ENCODE measurements around the gene IFNLR1.

The IFNLR1 gene

DNA sequence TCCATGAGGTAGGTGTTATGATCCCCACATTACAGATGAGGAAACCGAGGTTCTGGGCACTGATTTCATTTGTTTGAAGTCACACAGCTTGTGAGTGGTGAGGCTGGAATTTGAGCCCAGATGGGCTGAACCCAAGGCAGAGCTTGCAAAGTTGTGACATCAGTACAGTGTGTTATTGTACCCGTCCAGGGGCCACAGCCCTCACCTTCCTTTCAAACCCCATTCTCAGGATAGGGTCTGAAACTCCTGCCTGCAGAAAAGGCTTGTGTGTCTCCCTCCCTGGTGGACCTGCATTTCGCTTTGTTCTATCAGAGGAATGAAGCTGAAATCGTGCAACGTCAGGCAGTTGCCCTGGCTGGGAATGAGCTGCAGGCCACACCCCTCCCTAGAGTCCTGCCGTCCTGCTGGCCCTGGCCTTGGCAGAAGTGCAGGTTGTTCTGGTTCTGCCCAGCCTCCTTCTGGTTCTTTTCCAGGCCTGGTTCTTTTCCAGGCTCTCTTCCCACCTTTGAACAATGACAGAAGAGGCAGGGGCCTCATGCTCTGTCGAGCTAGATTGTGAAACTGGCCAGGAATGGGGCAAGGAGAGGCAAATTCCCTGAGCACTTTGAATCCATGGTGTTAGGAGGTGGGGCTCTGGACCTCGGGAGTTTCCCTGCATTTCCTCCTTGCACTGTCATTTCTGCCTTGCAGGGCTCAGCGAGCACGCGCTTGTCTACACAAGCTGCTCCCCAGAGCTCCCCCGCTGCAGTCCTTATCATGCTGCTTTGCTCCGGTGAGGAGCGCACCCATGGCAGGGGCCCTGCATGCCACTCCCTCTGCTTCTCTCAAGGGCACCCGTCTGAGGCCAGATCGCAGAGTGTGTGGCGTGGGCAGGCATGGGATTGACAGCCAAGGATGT lies 67.0 kb downstream of the IFNLR1 start:
- no peak for DNase-seq

DNA sequence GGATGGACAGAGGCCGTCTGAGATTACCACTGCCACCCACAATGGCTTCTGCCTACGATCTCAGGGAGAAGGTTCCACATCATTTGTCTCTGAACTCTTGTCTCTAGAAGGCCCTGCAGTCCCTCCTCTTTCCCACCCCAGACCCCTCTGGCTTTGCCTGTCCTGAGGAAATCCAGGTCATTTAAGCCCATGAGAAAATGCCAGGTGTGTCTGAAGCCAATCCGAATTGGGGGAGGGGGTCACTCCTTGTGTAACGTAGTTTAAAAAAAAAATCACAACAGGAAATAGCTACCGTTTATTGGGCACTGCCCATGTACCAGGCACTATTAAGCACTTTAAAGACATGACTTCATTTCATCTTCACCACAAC lies 67.6 kb downstream of the IFNLR1 start:
- DNase-seq = no peak

DNA sequence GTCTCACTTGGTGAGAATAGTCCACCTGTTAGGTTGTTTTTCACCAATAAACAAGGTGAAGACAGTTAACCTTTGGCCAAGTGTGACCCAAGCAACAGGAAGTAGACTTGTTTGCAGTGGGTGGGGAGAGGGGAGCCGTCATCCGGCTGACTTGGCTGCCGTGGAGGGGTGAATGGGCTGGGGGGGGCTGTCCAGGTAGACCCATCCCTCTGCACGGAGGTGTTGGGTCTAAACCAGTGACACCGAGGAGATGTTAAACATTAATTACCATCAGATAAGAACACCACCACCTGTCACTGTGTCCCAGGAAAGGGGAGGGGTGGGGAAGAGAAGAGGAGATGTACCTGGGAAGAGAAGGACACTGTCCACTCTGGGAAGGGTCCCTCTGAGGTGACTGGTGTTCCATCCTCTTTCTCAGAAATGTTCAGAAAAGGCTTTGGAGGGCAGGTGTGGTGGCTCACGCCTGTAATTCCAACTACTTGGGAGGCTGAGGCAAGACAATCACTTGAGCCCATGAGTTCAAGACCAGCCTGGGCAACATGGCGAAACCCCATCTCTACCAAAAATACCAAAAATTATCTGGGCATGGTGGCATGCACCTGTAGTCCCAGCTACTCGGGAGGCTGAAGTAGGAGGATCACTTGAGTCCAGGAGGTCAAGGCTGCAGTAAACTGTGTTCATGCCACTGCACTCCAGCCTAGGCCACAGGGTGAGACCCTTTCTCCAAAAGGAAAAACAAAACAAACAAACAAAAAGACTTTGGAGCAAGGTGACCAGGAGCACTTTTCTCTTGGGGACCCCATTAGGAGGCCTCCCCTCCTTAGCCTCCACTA lies 68.5 kb downstream of the IFNLR1 start:
- no peak for DNase-seq

DNA sequence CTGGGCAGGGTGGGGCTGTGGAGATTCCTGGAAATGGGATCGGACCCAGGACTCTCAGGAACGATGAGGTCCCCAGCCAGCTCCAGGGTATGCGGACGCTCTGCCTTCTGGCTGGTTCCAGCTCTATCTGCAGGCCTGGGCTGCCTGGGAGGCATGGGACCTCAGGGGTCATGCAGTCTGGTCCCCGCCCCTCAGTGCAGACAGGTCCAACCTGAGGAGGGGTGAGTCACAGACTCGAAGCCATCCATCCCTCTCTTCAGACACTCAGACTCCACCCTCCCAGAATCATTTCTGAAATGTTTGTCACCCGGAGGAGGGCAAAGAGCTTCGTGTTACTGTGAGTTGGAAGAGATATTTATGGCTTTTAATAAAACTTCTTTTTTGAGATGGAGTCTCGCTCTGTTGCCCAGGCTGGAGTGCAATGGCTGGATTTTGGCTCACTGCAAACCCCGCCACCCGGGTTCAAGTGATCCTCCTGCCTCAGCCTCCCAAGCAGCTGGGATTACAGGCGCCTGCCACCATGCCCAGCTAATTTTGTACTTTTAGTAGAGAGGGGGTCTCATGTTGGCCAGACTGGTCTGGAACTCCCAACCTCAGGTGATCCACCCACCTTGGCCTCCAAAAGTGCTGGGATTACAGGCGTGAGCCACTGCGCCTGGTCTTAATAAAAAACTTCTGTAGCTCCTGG lies 69.2 kb downstream of the IFNLR1 start:
- DNase-seq = no peak

GRCh38 chr1:24117132-24117531 lies 70.0 kb downstream of the IFNLR1 start:
- no peak for DNase-seq

DNA sequence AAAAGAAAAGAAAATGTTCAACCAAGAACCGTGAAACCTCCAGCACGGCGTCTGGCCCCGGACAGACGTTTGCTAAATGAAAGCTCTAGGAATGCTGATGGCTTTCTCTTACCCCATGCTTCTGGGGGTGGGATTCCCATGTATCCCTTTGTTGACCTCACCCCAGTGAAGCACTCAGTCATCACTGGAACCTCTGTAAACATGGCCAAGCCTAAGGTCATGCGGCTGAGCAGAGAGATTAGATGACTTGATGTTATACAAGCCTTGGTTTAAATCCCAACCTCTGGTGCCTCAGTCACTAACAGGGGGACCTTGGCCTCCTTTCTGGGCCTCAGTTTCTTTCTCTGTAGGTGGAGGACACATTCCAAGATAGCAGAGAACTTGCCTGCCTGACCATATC lies 72.3 kb downstream of the IFNLR1 start:
- DNase-seq = no peak

DNA sequence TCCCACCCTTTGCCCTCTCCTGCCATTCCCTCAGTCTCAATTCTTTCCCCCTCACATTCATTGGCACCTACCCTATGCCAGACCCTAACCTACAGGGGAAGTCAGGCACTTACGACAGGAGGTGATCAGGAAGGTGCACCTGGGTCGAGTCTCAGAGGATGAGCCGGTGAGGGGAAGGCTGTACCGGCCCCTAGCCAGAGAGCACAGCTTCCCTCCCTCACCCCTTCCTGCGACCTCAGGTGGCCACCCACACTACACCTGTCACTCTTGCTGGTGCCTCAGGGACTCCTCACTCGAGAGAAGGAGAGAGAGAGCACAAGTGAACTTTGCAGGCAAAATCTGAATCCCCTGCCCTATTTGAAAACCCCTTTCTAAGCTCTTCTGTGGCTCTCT lies 73.5 kb downstream of the IFNLR1 start:
- DNase-seq = no peak

DNA sequence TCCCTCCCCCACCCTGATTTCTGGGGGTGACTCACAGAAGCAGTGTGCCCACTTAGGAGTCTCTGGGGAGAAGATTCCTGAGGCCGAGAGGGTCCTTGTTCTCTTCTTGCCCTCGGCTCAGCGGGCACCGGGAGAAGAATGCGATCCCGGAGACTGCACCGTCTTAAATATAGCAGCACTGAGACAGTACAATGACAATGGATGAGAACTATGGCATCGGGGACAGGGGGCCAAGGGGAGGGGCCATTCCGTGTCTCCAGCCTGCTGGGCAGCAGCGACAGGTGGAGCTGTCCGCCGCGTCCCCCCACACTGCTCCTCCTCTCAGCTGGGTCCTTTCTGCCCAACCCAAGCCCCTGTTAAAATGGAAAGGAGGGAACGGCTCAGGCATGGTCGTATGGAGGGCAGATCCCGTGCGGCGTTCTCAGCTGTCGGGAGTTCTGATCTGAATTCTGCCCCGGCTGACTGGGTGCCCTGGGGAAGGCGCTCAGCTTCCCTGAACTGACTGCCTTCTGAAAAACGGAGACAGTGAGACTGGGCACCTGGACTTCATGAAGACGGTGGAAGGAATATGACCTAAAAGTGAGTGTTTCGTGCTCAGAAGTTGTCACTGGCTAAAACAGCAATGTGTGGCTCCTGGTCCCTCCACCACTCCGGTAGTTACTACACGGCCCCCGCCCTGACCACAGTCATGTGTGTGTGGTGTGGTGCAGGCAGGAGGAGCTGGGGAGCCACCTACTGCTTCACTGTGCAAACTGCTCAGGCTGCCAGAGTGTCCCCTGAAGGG lies 74.9 kb downstream of the IFNLR1 start, which contains the start of gene MYOM3:
Gene MYOM3 (minus strand): TSS at position 140 of the 784 bp plus-strand sequence. CDS start 3,499 bp downstream, outside the sequence.
- peak in 1 of 2 donors; percentile 29 for DNase-seq

DNA sequence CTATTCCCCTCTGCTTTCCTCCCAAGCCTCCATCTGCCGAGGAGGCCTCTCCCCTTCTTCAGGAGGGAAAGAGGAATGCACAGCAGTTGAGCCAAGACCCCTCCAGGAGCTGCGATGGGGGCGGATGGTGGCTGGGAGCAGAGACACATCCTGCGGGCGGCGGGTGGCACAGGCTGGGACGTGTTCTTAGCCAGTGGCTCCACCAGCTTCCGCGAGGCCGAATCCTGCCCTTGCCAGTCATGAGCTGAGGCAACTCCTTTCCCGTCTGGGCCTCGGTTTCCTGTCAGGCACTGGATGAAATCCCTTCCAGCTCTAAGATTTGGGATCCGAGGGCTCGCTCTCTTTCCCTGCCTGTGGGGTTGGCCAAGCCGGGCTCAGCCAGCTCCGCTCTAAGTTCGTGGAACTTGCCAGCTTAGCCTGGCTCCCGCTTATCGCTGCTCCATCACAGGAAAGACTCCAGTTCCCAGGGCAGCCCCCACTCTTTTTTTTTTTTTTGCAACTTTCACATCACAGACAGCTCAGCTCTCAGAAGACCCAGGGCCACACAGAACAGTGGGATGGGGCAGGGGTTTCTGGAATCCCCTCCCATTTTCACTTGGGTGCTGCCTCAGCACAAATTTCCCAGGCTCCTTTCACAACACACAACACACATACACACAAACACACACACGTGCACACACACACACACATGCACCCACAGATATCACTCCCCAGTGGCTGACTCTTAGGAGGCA lies 75.7 kb downstream of the IFNLR1 start:
- no peak for DNase-seq

GRCh38 chr1:24110642-24111261 lies 76.3 kb downstream of the IFNLR1 start:
- no peak for DNase-seq

DNA sequence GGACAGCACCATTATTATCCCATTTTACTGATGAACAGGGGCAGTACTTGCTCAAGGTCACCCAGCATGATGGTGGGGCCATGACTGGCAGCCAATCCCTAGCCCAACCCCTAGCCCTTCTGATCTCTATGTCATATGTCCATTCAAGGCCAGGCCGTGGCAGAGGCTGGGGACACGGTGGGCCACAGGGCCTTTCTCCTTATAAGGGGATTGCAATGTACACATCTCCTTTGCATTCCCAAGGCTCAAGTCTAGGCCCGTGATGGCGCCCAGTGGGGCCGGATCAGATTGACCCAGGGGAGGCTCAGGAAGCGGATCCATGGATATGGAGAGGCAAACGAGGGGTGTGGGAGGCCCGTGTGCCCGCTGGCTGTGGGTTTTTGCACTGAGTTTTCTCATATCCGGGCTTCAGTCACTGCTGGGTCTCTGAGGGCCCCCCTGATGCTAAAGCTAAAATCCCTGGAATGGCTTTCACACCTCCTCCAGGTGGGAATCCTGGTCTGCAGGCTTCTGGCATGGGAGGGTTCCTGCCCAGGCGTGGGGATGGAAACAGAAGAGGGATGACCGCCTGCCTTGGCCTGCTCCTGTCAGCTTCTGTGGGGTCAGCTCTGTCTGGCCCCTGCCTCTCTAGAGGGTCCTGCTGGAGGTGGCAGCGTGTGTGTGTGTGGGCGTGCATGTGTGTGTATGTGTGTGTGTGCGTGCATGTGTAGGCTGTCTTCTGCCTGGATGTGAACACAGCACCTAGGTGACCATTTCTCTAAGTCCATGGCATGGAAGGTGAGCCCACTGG lies 77.2 kb downstream of the IFNLR1 start:
- DNase-seq = no peak

DNA sequence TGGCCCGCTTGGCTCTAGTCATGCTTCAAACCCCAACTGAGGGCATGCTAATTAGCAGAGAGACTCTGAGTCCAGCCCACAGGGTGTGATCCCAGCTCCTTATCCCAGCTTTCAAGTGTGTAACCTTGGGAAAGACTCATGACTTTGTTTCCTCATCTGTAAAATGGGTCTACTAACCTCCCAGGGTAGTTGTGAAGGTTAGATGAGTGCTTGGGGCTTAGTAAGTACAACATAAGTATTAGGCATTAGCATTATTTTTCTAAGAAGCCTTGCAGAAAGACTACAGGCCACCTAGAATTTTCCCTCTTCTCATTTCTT lies 78.0 kb downstream of the IFNLR1 start:
- no peak for DNase-seq

GRCh38 chr1:24108334-24109165 lies 78.5 kb downstream of the IFNLR1 start:
- DNase-seq = no peak

- DNase-seq = no peak
These were observed 79.5 kb downstream of the IFNLR1 start for GRCh38 chr1:24107462-24108138.

DNA sequence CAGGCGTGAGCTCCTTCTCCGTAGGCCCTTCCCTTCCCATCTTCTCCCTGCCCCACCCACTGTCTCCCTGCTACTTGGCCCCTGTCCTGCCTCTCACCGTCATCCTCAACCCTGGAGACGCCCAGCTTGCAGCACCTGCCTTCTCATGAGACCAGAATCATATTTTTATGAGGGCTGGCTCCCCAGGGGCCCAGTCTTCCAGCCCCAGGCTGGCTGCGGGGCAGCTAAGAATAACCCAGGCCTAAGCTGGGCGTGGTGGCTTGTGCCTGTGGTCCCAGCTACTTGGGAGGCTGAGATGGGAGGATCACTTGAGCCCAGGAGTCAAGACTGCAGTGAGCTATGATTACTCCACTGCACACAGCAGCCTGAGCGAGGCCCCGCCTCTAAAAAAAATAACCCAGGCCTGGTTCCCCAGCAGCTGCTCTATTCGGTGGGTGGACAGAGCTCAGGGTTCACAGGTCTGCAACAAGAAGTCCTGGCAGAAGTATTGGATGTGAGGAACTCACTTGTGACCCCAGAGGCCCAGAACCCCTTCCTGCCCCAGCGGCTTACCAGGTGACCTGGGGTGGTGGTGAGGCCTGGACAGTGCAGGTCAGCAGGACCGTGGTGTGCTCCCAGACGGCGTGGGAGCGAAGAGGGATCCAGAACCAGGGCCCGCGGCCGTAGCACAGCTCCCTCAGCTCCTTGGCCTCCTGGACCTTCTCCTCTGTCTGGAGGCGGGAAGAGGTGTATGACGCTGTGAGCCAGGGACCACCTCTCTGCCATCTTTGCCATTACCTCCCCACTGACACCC lies 81.5 kb downstream of the IFNLR1 start:
- DNase-seq = no peak

DNA sequence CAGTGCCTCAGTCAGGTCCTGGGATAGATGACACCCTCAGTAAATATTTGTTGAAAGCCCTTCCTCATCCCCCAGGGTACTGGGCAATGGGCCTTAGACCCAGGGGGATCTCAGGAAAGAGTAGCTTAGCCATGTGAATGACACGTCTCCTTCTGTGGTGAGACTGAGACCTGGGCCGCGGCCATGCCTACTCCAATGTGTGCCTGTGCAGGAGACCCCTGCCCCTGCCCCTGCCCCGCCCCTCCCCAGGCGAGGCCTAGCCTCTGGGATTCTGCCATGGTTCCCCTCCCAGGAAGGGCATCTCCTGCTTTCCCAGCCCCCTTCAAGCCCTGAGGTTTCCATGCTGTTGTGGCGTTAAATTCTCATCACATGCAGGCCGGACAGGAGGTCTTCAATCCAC lies 82.2 kb downstream of the IFNLR1 start:
- no peak for DNase-seq
